HG03135 (cell line): Measurements from ENCODE around the gene TSHZ2.
"Not testable (repeated sequence)": the region's sequence is repeated elsewhere in the genome, so short reads cannot be mapped to it uniquely, and the experiment has no call there.

Experiments
- ATAC-seq: cut with Tn5 transposase; IDR thresholded peaks from one replicate; pipeline ENCODE4 v1.9.1; 2021; ENCODE audit warnings: mild to moderate bottlenecking, moderate library complexity; ENCODE audit not compliant: unreplicated experiment

Gene TSHZ2

DNA sequence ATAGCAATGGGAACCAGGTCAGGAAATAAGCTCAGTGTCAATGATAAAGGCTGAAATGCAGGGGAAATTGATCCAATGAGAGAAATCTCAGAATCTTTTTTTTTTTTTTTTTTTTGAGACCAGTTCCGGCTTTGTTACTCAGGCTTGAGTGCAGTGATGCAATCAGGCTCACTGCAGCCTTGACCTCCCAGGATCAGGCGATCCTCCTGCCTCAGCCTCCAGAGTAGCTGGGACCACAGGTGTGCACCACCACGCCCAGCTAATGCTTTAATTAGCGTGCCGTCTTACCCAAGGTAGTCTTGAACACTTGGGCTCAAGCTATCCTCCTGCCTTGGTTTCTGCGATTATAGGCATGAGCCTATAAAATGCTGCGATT, 325.0 kb downstream of the TSHZ2 start:
- no peak for ATAC-seq

GRCh38 chr20:53298260-53298659, 326.1 kb downstream of the TSHZ2 start:
- no peak for ATAC-seq

- no peak for ATAC-seq
These were observed 326.8 kb downstream of the TSHZ2 start for GRCh38 chr20:53298911-53299310.

- no peak for ATAC-seq
These were observed 327.7 kb downstream of the TSHZ2 start for GRCh38 chr20:53299831-53300230.

GRCh38 chr20:53301869-53302268, 329.7 kb downstream of the TSHZ2 start:
- ATAC-seq = no peak

GRCh38 chr20:53302695-53303412, 330.7 kb downstream of the TSHZ2 start:
- ATAC-seq = no peak

DNA sequence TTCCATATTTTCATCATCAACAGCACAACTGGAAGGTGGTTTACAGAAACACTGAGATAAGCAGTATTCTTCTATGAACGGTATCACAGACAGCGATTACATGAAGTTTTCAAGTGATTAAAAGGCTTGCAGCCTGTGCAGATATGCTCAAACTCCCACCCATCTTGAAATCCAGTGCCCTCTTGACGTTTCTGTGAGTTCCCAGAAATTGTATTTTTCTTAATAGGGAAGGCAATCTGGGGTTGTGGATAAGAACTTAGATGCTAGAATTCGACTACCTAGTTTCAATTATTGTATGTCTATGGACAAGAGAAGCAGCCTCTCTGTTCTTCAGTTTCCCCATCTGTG, 331.2 kb downstream of the TSHZ2 start:
- no peak for ATAC-seq

DNA sequence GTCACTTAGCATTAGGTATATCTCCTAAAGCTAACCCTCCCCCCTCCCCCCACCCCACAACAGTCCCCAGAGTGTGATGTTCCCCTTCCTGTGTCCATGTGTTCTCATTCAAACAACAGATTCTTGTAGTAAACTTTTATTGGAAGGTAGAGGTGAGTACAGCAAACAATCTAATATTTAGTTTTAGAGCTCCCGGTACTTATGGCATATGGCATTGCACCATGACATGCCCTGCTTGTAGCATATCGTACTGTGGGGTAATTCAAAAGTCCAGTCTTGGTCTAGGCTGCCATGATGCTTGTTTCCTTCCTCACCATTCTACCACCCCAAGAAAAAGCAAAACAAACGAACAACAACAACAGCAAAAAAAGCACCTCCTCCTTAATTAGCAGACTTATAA, 332.0 kb downstream of the TSHZ2 start:
- no peak for ATAC-seq

- no peak for ATAC-seq
These were observed 334.1 kb downstream of the TSHZ2 start for GRCh38 chr20:53306192-53306805.

GRCh38 chr20:53307964-53308597, 335.9 kb downstream of the TSHZ2 start:
- ATAC-seq = no peak

- ATAC-seq = no peak
These were observed 337.4 kb downstream of the TSHZ2 start for GRCh38 chr20:53309515-53309914.

DNA sequence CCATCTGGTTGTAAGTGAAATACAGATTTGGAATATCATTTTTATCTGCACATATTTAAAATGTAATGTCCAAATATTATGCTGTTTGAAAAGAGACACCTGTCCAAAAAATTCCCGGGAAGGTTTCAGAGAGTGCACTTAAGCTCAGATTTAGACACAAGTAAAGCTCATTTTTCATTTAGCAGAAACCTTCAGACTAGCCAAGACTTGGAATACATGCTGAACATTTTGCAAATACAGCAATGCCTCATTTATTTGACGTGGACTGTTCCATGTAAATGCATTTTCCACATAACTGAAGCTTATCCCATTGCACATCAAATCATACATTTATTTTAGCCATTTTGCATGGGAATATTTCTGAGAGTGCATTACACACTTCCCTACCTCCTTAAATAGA, 340.8 kb downstream of the TSHZ2 start:
- ATAC-seq = no peak

- no peak for ATAC-seq
These were observed 344.2 kb downstream of the TSHZ2 start for GRCh38 chr20:53316206-53316937.

GRCh38 chr20:53319200-53319599, 347.0 kb downstream of the TSHZ2 start:
- ATAC-seq = no peak

DNA sequence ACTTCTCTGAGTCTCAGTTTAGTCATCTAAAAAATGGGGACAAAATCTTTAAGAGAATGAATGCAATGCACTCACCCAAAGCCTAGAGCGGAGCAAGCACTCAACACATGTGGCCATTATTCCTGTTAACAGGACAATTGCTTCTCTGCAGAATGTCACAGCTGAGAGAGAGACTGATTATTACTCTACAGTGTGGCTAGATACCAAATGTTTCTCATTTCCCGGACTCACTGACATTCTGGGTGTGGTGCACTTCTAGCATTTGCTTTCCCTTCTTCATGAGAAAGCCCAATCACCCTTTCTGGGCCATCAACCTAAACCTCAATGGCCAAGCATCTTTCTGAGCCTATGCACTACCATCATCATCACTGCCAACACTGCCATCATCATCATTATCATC, 347.6 kb downstream of the TSHZ2 start:
- ATAC-seq = no peak

- ATAC-seq = no peak
These were observed 348.5 kb downstream of the TSHZ2 start for GRCh38 chr20:53320701-53321100.

DNA sequence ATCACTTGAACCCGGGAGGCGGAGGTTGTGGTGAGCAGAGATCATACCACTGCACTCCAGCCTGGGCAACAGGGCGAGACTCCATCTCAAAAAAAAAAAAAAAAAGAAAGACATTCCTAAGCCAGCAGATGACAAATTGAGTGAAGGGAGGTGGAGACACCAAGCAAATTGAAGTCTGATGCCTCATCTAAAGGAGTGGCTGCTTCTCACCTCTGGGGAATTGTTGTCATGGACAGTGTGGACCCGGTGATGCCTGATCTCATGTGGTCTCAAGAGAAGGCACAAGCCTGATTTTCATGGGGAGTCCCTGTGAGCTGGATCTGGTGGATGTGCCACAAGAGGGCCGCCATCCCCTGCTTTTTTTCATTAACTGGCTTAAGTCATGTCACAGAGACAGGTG, 349.4 kb downstream of the TSHZ2 start:
- no peak for ATAC-seq

DNA sequence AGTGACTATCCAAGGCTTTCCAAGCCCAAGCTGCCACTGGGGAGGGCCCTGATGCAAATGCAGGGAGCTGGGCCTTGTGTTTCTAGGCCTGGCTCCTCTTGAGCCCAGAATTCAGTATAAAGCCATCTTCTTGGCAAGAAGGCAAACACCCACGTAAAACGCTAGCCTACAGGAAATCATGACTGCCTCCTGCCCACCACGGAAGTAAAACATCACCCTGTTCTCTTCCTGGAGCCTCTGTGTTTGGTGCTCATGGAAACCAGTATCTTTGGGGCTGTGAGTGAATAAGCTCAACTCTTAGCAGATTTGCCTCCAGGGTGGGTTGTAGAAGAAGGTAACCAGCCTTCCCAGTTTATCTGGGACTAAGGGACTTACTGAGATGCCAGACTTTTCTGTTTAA, 350.5 kb downstream of the TSHZ2 start:
- ATAC-seq = no peak

- ATAC-seq = not testable (repeated sequence)
These were observed 351.3 kb downstream of the TSHZ2 start for GRCh38 chr20:53323460-53323859.

GRCh38 chr20:53324816-53325215, 352.7 kb downstream of the TSHZ2 start:
- ATAC-seq = no peak

GRCh38 chr20:53328961-53329360, 356.8 kb downstream of the TSHZ2 start:
- no peak for ATAC-seq

DNA sequence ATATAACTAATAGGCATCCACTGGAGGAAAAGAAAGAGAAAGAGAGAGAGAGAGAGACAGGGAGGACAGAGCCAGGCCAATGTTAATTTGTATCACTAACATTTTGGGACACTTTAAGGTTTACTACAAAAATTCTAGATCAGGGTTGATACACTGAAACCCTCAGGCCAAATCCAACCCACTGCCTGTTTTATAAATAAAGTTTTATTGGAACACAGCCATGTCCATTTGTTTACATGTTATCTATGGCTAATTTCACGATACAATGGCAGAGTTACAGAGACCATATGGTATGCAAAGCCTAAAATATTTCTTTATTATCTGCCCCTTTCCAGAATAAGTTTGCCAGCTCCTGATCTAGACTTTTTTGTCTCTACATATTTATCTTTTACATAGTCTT, 357.6 kb downstream of the TSHZ2 start:
- no peak for ATAC-seq
